Heart right ventricle (tissue), 12 donors: ENCODE data around the gene SCMH1. TPM values are rescaled to one million over a fixed set of nuclear protein-coding genes. Genes with fewer than 3 reads are reported as not detected.

Source experiments
- polyA plus RNA-seq, 2 donors: library from polyadenylated mRNA; stranded (reverse); fragments of 200-250 nt; gene quantifications; one replicate each; pipeline ENCODE4 v1.2.3, GENCODE V29; 2013
- total RNA-seq, 10 donors: library from RNA; stranded (reverse); fragmentation: NEBNext Ultra II Directional in 3 of 10; extraction: Animal tissue kit (Norgen Biotek cat#: 25700) in 3 of 10; gene quantifications; one replicate each; pipeline versions ENCODE4 v1.2.1 to v1.2.4, GENCODE V29; 2021 to 2023
- donor health status: ischemic (EF 13 %, LVEDD 7.1; RV severe dilation, severe dysfunction).
- donor health status: healthy with polysubstance abuse.
- donor health status: DM: no; HTN: yes; CAD: no.
- donor health status: DM: no; HTN: no; CAD: no.
- donor health status: ischemic (EF 25% LVEDD 6.9; RV normal size, moderate dysfunction).
- donor health status: ischemic (EF 25% LVEDD 5.7; RV mildly dilated, moderate dysfunction).
- donor health status: healthy.
- donor health status: nonischemic (EF 11% LVEDD 7.7; RV severe dilation, severe dysfunction).
- donor health status: DM: yes; HTN: yes; CAD: no.
- donor health status: PGD.
- donor health status: ischemic (EF 29% LVEDD 5.4; RV normal size, mild dysfunction).
- donor health status: nonischemic (EF 23%, LVEDD 6.1; RV moderate dilation, normal function).

The SCMH1 gene
- total and polyA plus RNA-seq, 12 donors, result 29.6 to 53.5 (median 43.8) TPM

Other genes with a start within 250 kb of the SCMH1 start
- gene SLFNL1, start 220.6 kb downstream of the SCMH1 start, total RNA-seq, result under 1 TPM in 9 of 10 donors, not detected in 1; 0.13 to 0.45 (median 0.23) TPM
- under 1 TPM; 0.14 to 0.22 TPM for gene SLFNL1, start 220.6 kb downstream of the SCMH1 start, polyA plus RNA-seq
- gene FOXO6, start 119.1 kb upstream of the SCMH1 start, total RNA-seq, result 1 to 10 TPM in 8 of 10 donors, under 1 TPM in 2; 0.30 to 2.6 (median 1.4) TPM
- under 1 TPM; 0.77 to 0.95 TPM for gene FOXO6, start 119.1 kb upstream of the SCMH1 start, polyA plus RNA-seq
- gene EDN2, start 242.4 kb upstream of the SCMH1 start, total RNA-seq, result 1 to 10 TPM in 3 of 10 donors, under 1 TPM in 3, not detected in 4; 0.30 to 8.5 (median 0.96) TPM
- gene EDN2, start 242.4 kb upstream of the SCMH1 start, polyA plus RNA-seq, result 1 to 10 TPM in 1 of 2 donors, not detected in 1; 2.0 TPM